ENCODE data around the gene PARP15. TPM values are rescaled to one million over a fixed set of nuclear protein-coding genes. Genes with fewer than 3 reads are reported as not detected.

PARP15 gene
- total RNA-seq, 6 donors from 2014 or later = 7.0 to 30.4 (median 12.3) TPM

DNA sequence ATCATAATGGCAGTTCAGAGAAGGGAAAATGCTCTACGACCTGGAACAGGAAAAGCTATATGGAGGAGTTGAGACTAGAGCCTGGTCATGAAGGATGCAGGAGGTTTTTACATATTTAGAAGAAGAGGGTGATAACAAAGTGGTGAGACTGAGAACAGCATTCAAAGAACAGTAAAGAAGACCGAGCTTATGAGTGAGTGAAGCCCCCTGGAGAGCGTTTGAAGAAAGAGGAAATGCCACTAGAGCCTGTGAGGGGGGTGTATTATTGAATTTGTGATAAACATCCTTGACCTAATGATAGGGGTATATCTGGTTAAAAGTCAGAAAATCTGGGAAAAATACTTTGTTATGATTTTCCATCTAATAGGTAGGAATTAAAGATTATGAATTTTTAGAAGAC, 17.5 kb upstream of the PARP15 start:
- H3K27me3 ChIP-seq = no peaks in the 10 kb centered on the region
- H3K36me3 ChIP-seq = peaks cover 28 to 48% (median 38%) of the 10 kb centered on the region in 4 donors
- no peaks in the 10 kb centered on the region for H3K9me3 ChIP-seq
- no peak for ATAC-seq (ENCODE audit: low FRiP score in 2 of 2)
- 67 to 77% methylated on average over 3 of the region's 3 CpGs for WGBS, 2 donors
- no peak overlapping the region for H3K27ac ChIP-seq
- TF ChIP-seq, protein P1, sequence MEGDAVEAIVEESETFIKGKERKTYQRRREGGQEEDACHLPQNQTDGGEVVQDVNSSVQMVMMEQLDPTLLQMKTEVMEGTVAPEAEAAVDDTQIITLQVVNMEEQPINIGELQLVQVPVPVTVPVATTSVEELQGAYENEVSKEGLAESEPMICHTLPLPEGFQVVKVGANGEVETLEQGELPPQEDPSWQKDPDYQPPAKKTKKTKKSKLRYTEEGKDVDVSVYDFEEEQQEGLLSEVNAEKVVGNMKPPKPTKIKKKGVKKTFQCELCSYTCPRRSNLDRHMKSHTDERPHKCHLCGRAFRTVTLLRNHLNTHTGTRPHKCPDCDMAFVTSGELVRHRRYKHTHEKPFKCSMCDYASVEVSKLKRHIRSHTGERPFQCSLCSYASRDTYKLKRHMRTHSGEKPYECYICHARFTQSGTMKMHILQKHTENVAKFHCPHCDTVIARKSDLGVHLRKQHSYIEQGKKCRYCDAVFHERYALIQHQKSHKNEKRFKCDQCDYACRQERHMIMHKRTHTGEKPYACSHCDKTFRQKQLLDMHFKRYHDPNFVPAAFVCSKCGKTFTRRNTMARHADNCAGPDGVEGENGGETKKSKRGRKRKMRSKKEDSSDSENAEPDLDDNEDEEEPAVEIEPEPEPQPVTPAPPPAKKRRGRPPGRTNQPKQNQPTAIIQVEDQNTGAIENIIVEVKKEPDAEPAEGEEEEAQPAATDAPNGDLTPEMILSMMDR (IDR thresholded peaks at IDR 0.05) = no peak
- TF ChIP-seq EP300 (IDR thresholded peaks at IDR 0.05) (no peak), POLR2AphosphoS5 (IDR thresholded peaks at IDR 0.05) (no peak), POLR2A (IDR thresholded peaks at IDR 0.05) (no peak)
- DNase-seq = no peak
- H3K4me3 ChIP-seq = no peak overlapping the region
- peaks cover 26 to 35% (median 29%) of the 10 kb centered on the region in 4 donors for H3K4me1 ChIP-seq

DNA sequence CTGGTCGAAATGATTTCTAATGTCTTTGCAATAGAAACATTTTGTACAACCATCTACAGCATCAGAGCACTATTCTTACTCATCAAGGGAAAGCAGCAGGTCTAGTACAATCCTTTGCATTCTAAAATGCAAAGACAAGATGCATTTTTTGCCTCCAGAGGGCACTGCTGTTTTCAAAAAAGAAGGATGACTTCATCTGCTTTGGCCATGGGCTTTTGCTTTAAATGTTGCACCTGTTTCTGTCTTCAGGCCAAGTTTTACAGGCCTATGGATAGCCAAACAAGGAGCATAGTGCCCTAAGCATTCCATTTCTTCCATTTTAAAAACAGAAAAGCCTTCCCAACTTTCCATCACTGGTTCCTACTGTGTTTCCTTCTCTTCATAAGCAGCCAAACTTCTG, 16.8 kb upstream of the PARP15 start:
- DNase-seq = peak in 1 of 2 donors; percentile 36
- Histone ChIP-seq H3K4me3 (no peak overlapping the region), H3K27ac (peak overlapping the region in 3 of 4 donors; percentile 5 to 13 (median 11))

DNA sequence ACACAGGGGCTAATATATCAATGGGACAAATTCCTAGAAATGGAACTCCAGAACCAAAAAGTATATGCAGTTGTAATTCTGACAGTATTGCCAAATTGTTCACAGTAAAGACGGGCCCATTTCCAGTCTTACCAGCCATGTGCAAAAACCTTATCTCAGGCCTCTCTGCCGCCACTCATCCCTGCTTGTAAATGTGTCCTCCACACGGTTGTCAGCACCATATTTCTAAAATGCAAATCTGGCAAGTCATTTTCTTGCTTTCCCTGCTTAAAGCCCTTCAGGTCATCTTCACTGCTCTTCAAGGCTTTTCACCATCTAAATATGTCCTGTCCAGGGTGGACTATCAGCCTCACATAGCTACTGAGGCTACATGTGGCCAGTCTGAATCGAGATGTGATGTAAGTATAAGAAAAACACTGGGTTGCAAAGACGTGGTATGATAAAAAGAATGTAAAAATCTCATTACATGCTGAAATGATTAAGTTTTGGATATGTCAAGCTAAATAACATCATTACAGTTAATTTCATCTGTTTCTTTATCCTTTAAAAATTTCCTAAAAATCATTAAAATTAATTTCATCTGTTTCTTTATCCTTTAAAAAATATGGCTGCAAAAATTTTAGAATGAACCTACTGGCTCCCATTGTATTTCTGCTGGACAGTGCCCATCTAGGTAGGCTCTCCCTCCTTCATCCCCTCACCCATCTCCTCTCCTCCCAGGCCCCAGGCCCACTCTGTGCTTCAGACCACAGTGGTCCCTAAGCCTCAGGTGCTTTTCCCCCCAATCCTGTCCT, 14.3 kb upstream of the PARP15 start:
- WGBS, 2 donors = 47 to 48% methylated on average over 5 of the region's 5 CpGs
- peaks cover 40 to 50% (median 47%) of the 10 kb centered on the region in 4 donors for H3K4me1 ChIP-seq
- H3K4me3 ChIP-seq = peak overlapping the region; percentile 53 to 93 (median 73)
- H3K27ac ChIP-seq = peak overlapping the region; percentile 94 to 99 (median 96)
- DNase-seq (no peak), ATAC-seq (ENCODE audit: low FRiP score in 2 of 2) (no peak)
- TF ChIP-seq, protein P1 (IDR thresholded peaks at IDR 0.05) = no peak
- TF ChIP-seq EP300 (IDR thresholded peaks at IDR 0.05) = no peak
- TF ChIP-seq POLR2AphosphoS5 (IDR thresholded peaks at IDR 0.05) = no peak
- TF ChIP-seq POLR2A (IDR thresholded peaks at IDR 0.05) = no peak
- H3K27me3 ChIP-seq = no peaks in the 10 kb centered on the region
- H3K36me3 ChIP-seq = peaks cover 10 to 40% (median 19%) of the 10 kb centered on the region in 4 donors
- no peaks in the 10 kb centered on the region for H3K9me3 ChIP-seq

More for the DNA sequence above, 16.8 kb upstream of the PARP15 start:
- TF ChIP-seq POLR2AphosphoS5 (IDR thresholded peaks at IDR 0.05) = no peak
- no peak for TF ChIP-seq EP300 (IDR thresholded peaks at IDR 0.05)
- TF ChIP-seq POLR2A (IDR thresholded peaks at IDR 0.05) = no peak
- TF ChIP-seq, protein P1 (IDR thresholded peaks at IDR 0.05) = peak; percentile 37 to 78 (median 62)
- Histone ChIP-seq H3K9me3 (no peaks in the 10 kb centered on the region), H3K36me3 (peaks cover 21 to 40% (median 30%) of the 10 kb centered on the region in 4 donors), H3K4me1 (peaks cover 32 to 42% (median 36%) of the 10 kb centered on the region in 4 donors), H3K27me3 (no peaks in the 10 kb centered on the region)
- 65 to 83% methylated on average over 1 of the region's 1 CpG for WGBS, 2 donors
- no peak for ATAC-seq (ENCODE audit: low FRiP score in 2 of 2)

DNA sequence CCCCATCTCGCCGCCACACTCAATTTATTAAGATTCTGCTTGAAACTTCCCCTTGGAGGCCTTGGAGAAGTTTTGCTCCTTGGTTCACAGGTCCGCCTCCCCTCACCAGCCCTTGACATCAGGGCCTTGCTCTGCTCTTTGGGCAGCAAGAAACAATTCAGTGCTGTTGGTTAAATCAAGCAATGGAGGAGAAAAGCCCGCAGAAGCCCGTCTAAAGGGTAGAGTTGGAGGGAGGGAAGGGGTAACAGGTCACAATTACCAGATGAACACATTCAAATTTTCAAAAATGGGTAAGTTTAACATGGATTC, 13.8 kb upstream of the PARP15 start:
- ATAC-seq (ENCODE audit: low FRiP score in 2 of 2) = peak in 1 of 2 donors; percentile 45
- peak overlapping the region; percentile 94 to 99 (median 96) for H3K27ac ChIP-seq
- H3K4me1 ChIP-seq = peaks cover 45 to 56% (median 51%) of the 10 kb centered on the region in 4 donors
- peak in 1 of 2 donors; percentile 37 for DNase-seq
- no peaks in the 10 kb centered on the region for H3K9me3 ChIP-seq
- no peak for TF ChIP-seq EP300 (IDR thresholded peaks at IDR 0.05)
- TF ChIP-seq, protein P1 (IDR thresholded peaks at IDR 0.05) = no peak
- TF ChIP-seq POLR2A (IDR thresholded peaks at IDR 0.05) = no peak
- TF ChIP-seq POLR2AphosphoS5 (IDR thresholded peaks at IDR 0.05) = no peak
- peaks cover 4 to 40% (median 14%) of the 10 kb centered on the region in 4 donors for H3K36me3 ChIP-seq
- 12 to 18% methylated on average over 5 of the region's 5 CpGs for WGBS, 2 donors
- H3K4me3 ChIP-seq = peak overlapping the region; percentile 53 to 93 (median 73)
- no peaks in the 10 kb centered on the region for H3K27me3 ChIP-seq
